ENCODE data around the gene TUSC2.

Gene TUSC2

GRCh38 chr3:50321336-50322114 lies 6.5 kb downstream of the TUSC2 start (continued):
- TF ChIP-seq ZNF239 (tag by site-specific recombination; IDR thresholded peaks at IDR 0.05) (no peak), ZNF514 (tag by site-specific recombination; IDR thresholded peaks at IDR 0.05) (no peak), ZNF23 (tag by site-specific recombination; IDR thresholded peaks at IDR 0.05; ENCODE audit: borderline replicate concordance) (no peak), ZIC2 (tag by site-specific recombination; IDR thresholded peaks at IDR 0.05) (no peak), ZSCAN4 (tag by site-specific recombination; IDR thresholded peaks at IDR 0.05) (no peak), BCL6B (tag by site-specific recombination; IDR thresholded peaks at IDR 0.05) (no peak), ZNF140 (tag by site-specific recombination; IDR thresholded peaks at IDR 0.05) (no peak), ZNF416 (tag by site-specific recombination; IDR thresholded peaks at IDR 0.05) (no peak), ZNF791 (tag by site-specific recombination; IDR thresholded peaks at IDR 0.05) (no peak), ZNF585B (tag by site-specific recombination; IDR thresholded peaks at IDR 0.05) (no peak), SP2 (tag by site-specific recombination; IDR thresholded peaks at IDR 0.05) (peak; percentile 57), ZNF629 (tag by site-specific recombination; IDR thresholded peaks at IDR 0.05) (no peak), ZNF639 (tag by site-specific recombination; IDR thresholded peaks at IDR 0.05) (peak; percentile 68; the same call in 1 of the 2 replicates), ZFP69B (tag by site-specific recombination; IDR thresholded peaks at IDR 0.05) (peak; percentile 100), ZBTB26 (tag by site-specific recombination; optimal IDR thresholded peaks at IDR 0.05) (peak; percentile 40), ZNF658 (tag by site-specific recombination; IDR thresholded peaks at IDR 0.05) (no peak), ZNF785 (tag by site-specific recombination; IDR thresholded peaks at IDR 0.05) (peak; percentile 72; the same call in 1 of the 2 replicates), GFI1B (tag by site-specific recombination; IDR thresholded peaks at IDR 0.05) (no peak), ZNF112 (tag by site-specific recombination; IDR thresholded peaks at IDR 0.05) (no peak), ZNF2 (tag by site-specific recombination; IDR thresholded peaks at IDR 0.05) (peak; percentile 53; the same call in 1 of the 2 replicates), KLF7 (tag by site-specific recombination; IDR thresholded peaks at IDR 0.05; ENCODE audit: borderline replicate concordance) (no peak), SP7 (tag by site-specific recombination; IDR thresholded peaks at IDR 0.05) (peak; percentile 65), AEBP2 (tag by site-specific recombination; IDR thresholded peaks at IDR 0.05; ENCODE audit: borderline replicate concordance) (no peak), ZNF155 (tag by site-specific recombination; IDR thresholded peaks at IDR 0.05) (no peak), ZNF280C (tag by site-specific recombination; IDR thresholded peaks at IDR 0.05) (no peak), ZNF248 (tag by site-specific recombination; IDR thresholded peaks at IDR 0.05) (no peak), ZNF157 (tag by site-specific recombination; IDR thresholded peaks at IDR 0.05) (no peak), ZNF76 (tag by site-specific recombination; IDR thresholded peaks at IDR 0.05; ENCODE audit: borderline replicate concordance, low read depth) (peak; percentile 83; the same call in 1 of the 2 replicates), BCL11A (tag by site-specific recombination; IDR thresholded peaks at IDR 0.05; ENCODE audit: low read depth) (no peak), ZBTB7A (tag by site-specific recombination; IDR thresholded peaks at IDR 0.05; ENCODE audit: low read depth) (peak; percentile 86), ZNF350 (tag by site-specific recombination; IDR thresholded peaks at IDR 0.05) (no peak), ZNF266 (tag by site-specific recombination; IDR thresholded peaks at IDR 0.05; ENCODE audit: low read depth) (no peak), BCL11B (tag by site-specific recombination; IDR thresholded peaks at IDR 0.05; ENCODE audit: low read depth) (no peak)
